ENCODE results near the gene FN1. TPM values are rescaled to one million over a fixed set of nuclear protein-coding genes. Genes with fewer than 3 reads are reported as not detected.

Gene FN1
- total RNA-seq, 6 donors from 2014 or later = 310 to 1,686 (median 1,133) TPM

DNA sequence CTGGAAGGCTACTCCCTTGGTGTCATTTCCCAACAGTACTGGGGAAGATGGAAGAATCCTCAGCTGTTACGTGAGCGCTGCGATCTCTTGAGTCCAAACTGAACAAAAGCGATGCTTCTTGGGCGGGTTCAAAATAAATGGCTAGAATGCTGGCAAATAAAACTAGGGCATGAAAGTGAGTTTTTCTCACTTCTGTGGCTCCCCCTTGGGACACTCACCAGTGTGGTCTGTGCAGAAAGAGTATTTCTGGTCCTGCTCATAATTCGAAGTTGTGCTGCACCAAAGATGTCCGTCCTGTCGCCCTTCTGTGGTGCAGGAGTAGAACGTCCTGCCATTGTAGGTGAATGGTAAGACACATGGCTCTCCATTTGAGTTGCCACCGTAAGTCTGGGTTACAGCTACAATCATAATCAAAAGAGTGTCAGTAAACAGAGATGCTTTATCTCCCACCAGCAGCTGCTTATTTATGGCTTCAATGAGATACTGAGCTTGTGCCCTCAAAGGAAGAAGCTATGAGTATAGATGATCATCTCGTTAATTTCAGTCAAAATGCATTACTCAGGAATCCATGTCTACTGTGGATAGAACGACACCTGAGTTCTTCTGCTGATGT, 11.8 kb downstream of the FN1 start:
- Histone ChIP-seq H3K9me3 (no peaks in the 10 kb centered on the region), H3K36me3 (peaks cover 0 to 36% (median 5%) of the 10 kb centered on the region in 4 donors), H3K4me3 (no peak overlapping the region), H3K27me3 (no peaks in the 10 kb centered on the region), H3K4me1 (peaks cover 0 to 9% (median 3%) of the 10 kb centered on the region in 4 donors), H3K27ac (no peak overlapping the region)
- WGBS, 2 donors = 91 to 92% methylated on average over 12 of the region's 12 CpGs
- TF ChIP-seq, protein P1, sequence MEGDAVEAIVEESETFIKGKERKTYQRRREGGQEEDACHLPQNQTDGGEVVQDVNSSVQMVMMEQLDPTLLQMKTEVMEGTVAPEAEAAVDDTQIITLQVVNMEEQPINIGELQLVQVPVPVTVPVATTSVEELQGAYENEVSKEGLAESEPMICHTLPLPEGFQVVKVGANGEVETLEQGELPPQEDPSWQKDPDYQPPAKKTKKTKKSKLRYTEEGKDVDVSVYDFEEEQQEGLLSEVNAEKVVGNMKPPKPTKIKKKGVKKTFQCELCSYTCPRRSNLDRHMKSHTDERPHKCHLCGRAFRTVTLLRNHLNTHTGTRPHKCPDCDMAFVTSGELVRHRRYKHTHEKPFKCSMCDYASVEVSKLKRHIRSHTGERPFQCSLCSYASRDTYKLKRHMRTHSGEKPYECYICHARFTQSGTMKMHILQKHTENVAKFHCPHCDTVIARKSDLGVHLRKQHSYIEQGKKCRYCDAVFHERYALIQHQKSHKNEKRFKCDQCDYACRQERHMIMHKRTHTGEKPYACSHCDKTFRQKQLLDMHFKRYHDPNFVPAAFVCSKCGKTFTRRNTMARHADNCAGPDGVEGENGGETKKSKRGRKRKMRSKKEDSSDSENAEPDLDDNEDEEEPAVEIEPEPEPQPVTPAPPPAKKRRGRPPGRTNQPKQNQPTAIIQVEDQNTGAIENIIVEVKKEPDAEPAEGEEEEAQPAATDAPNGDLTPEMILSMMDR (IDR thresholded peaks at IDR 0.05) = no peak
- no peak for TF ChIP-seq POLR2A (IDR thresholded peaks at IDR 0.05)
- TF ChIP-seq EP300 (IDR thresholded peaks at IDR 0.05) = no peak
- no peak for TF ChIP-seq POLR2AphosphoS5 (IDR thresholded peaks at IDR 0.05)
- DNase-seq = no peak
- no peak for ATAC-seq (ENCODE audit: low FRiP score in 2 of 2)

DNA sequence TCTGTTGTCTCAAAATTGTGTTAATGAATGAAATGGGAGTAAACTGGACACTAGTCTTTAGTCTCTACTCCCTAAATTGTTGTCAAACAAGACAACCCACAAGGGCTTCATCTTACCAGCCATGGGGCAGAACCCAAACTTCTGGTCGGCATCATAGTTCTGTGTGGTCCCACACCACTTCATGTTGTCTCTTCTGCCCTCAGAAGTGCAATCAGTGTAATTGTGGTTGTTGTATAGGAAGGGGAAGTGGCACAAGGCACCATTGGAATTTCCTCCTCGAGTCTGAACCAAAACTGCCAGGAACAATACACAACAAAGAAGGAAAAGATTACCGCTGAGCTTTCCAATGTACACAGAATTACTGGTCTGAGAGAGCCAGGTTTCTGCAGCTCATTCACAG, 12.6 kb downstream of the FN1 start:
- no peak for ATAC-seq (ENCODE audit: low FRiP score in 2 of 2)
- 31 to 38% methylated on average over 3 of the region's 3 CpGs for WGBS, 2 donors
- TF ChIP-seq, protein P1 (IDR thresholded peaks at IDR 0.05) = no peak
- TF ChIP-seq POLR2A (IDR thresholded peaks at IDR 0.05) (no peak), POLR2AphosphoS5 (IDR thresholded peaks at IDR 0.05) (no peak), EP300 (IDR thresholded peaks at IDR 0.05) (no peak)
- no peaks in the 10 kb centered on the region for H3K27me3 ChIP-seq
- H3K27ac ChIP-seq = no peak overlapping the region
- peaks cover 0 to 41% (median 5%) of the 10 kb centered on the region in 4 donors for H3K36me3 ChIP-seq
- no peak for DNase-seq
- H3K9me3 ChIP-seq = no peaks in the 10 kb centered on the region
- peaks cover 2 to 17% (median 6%) of the 10 kb centered on the region in 4 donors for H3K4me1 ChIP-seq
- no peak overlapping the region for H3K4me3 ChIP-seq

DNA sequence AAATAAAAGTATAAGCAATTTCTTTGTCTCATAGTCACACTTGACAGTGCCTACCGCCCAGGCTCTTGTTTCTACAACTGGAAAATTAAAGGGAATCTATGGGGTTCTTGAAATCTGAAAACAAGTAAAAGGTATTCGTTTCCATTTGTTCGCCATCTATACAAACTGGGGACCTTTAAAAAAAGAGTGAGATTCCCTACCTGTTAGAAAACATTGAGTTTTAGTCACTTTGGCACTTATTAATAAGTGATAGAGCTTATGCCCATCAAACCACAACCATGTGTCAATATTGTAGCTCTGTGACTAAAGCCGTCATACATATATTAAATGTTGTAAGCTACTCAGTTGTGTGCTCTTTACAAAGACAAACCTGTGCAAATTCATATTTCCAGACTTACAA, 13.2 kb downstream of the FN1 start:
- TF ChIP-seq EP300 (IDR thresholded peaks at IDR 0.05) (no peak), POLR2A (IDR thresholded peaks at IDR 0.05) (no peak), POLR2AphosphoS5 (IDR thresholded peaks at IDR 0.05) (no peak)
- TF ChIP-seq, protein P1 (IDR thresholded peaks at IDR 0.05) = no peak
- Histone ChIP-seq H3K27ac (no peak overlapping the region), H3K27me3 (no peaks in the 10 kb centered on the region), H3K4me3 (no peak overlapping the region), H3K36me3 (peaks cover 0 to 36% (median 5%) of the 10 kb centered on the region in 4 donors), H3K9me3 (no peaks in the 10 kb centered on the region), H3K4me1 (peaks cover 2 to 17% (median 7%) of the 10 kb centered on the region in 4 donors)
- WGBS, 2 donors = 89 to 96% methylated on average over 4 of the region's 4 CpGs
- ATAC-seq (ENCODE audit: low FRiP score in 2 of 2) (no peak), DNase-seq (no peak)

DNA sequence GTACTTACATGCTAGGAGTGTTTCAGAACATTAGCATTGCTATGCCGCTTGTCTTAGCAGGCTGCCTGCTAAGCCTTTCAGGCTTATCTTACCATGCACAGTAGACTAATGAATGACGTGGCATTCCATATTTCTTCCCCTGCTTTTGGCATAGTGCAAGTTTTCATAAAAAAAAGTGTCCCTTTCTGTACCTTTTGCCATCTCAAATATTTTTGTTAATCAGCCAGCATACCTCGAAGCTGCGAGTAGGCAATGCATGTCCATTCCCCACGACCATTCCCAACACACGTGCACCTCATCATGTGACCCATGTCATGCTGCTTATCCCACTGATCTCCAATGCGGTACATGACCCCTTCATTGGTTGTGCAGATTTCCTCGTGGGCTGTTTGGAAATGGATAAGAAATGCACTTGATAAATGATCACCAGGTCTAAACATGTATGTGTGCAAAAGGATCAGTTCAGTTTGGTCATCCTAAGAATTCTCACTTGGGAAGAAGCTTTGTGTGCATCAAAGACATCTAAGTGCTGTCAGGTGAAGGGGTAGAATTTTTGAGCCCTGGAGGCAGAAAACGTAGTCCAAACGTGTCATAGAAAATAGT, 13.9 kb downstream of the FN1 start:
- ATAC-seq (ENCODE audit: low FRiP score in 2 of 2) = no peak
- H3K9me3 ChIP-seq = no peaks in the 10 kb centered on the region
- H3K36me3 ChIP-seq = peaks cover 0 to 32% (median 5%) of the 10 kb centered on the region in 4 donors
- no peak for DNase-seq
- 78 to 80% methylated on average over 10 of the region's 10 CpGs for WGBS, 2 donors
- H3K4me3 ChIP-seq = no peak overlapping the region
- H3K27me3 ChIP-seq = no peaks in the 10 kb centered on the region
- H3K4me1 ChIP-seq = peaks cover 2 to 17% (median 7%) of the 10 kb centered on the region in 4 donors
- TF ChIP-seq POLR2AphosphoS5 (IDR thresholded peaks at IDR 0.05) (no peak), POLR2A (IDR thresholded peaks at IDR 0.05) (no peak), EP300 (IDR thresholded peaks at IDR 0.05) (no peak)
- TF ChIP-seq, protein P1 (IDR thresholded peaks at IDR 0.05) = no peak
- H3K27ac ChIP-seq = no peak overlapping the region
